Type B pancreatic cell (in vitro differentiated cells): ENCODE measurements around the gene SPATA9. TPM values are rescaled to one million over a fixed set of nuclear protein-coding genes. Genes with fewer than 3 reads are reported as not detected.

Experiments
- DNase-seq: peaks from one replicate; pipeline ENCODE4 v3.0.0; 2021; ENCODE audit warnings: mixed read lengths; ENCODE audit not compliant: unreplicated experiment; ENCODE audit errors: extremely low spot score
- H3K27ac Mint-ChIP-seq: 2 replicates; pipeline ENCODE4 v1.8.0; 2021; ENCODE audit warnings: mild to moderate bottlenecking, mixed read lengths
- H3K27me3 Mint-ChIP-seq: 2 replicates; pipeline ENCODE4 v1.8.0; 2021; ENCODE audit warnings: mixed read lengths
- H3K36me3 Mint-ChIP-seq: 2 replicates; pipeline ENCODE4 v1.8.0; 2021; ENCODE audit warnings: mixed read lengths
- H3K4me1 Mint-ChIP-seq: one replicate; pipeline ENCODE4 v1.8.0; 2021; ENCODE audit warnings: mixed read lengths; ENCODE audit not compliant: unreplicated experiment
- H3K4me3 Mint-ChIP-seq: 2 replicates; pipeline ENCODE4 v1.8.0; 2021; ENCODE audit warnings: mild to moderate bottlenecking, mixed read lengths
- H3K9me3 Mint-ChIP-seq: 2 replicates; pipeline ENCODE4 v1.8.0; 2021; ENCODE audit warnings: mixed read lengths
- CTCF ChIP-seq: fragments of 200-600 bp; sonication (generic); conservative IDR thresholded peaks from 2 replicates; pipeline ENCODE4 v1.5.0; 2021; ENCODE audit warnings: antibody characterized with exemption, mild to moderate bottlenecking
- total RNA-seq: library from RNA; stranded (reverse); gene quantifications from 2 replicates; pipeline ENCODE4 v1.2.1, GENCODE V29; 2021; ENCODE audit warnings: low replicate concordance

Gene SPATA9
- total RNA-seq, 1 donor from 2014 or later = 0.29 TPM

- peak overlapping the region; percentile 89 for H3K4me3 Mint-ChIP-seq
- DNase-seq = peak; percentile 68
- peaks cover 5% of the 10 kb centered on the region for H3K36me3 Mint-ChIP-seq
- H3K4me1 Mint-ChIP-seq = peaks cover 12% of the 10 kb centered on the region
- peak; percentile 25 for TF ChIP-seq CTCF
- peak overlapping the region; percentile 61 for H3K27ac Mint-ChIP-seq
- H3K9me3 Mint-ChIP-seq = no peaks in the 10 kb centered on the region
- H3K27me3 Mint-ChIP-seq = peaks cover 72% of the 10 kb centered on the region
Measured at GRCh38 chr5:95620870-95621838, 61.6 kb downstream of the SPATA9 start.

GRCh38 chr5:95620030-95620869 is 62.5 kb downstream of the SPATA9 start, which contains the start of gene GPR150:
GPR150 (plus strand) TSS chr5:95620087; CDS start chr5:95620276, 189 bp downstream.
- Mint-ChIP-seq H3K27me3 (peaks cover 65% of the 10 kb centered on the region), H3K27ac (peak within 1 kb of the TSS; percentile 64)

GRCh38 chr5:95619514-95620029 is 63.2 kb downstream of the SPATA9 start:
- H3K27ac Mint-ChIP-seq = peak overlapping the region; percentile 8
- H3K9me3 Mint-ChIP-seq = no peaks in the 10 kb centered on the region
- peaks cover 12% of the 10 kb centered on the region for H3K4me1 Mint-ChIP-seq
- peaks cover 5% of the 10 kb centered on the region for H3K36me3 Mint-ChIP-seq
- H3K4me3 Mint-ChIP-seq = peak overlapping the region; percentile 90
- DNase-seq = no peak
- peaks cover 60% of the 10 kb centered on the region for H3K27me3 Mint-ChIP-seq
- TF ChIP-seq CTCF = no peak

More at GRCh38 chr5:95620030-95620869, 62.5 kb downstream of the SPATA9 start, which contains the start of gene GPR150:
- H3K9me3 Mint-ChIP-seq = no peaks in the 10 kb centered on the region
- H3K4me1 Mint-ChIP-seq = peaks cover 12% of the 10 kb centered on the region
- H3K36me3 Mint-ChIP-seq = peaks cover 5% of the 10 kb centered on the region
- peak; percentile 42 for TF ChIP-seq CTCF
- peak within 1 kb of the TSS; percentile 90 for H3K4me3 Mint-ChIP-seq
- DNase-seq = peak; percentile 72

- Mint-ChIP-seq H3K36me3 (peaks cover 5% of the 10 kb centered on the region), H3K27ac (peak overlapping the region; percentile 64), H3K4me3 (peak overlapping the region; percentile 90), H3K27me3 (peaks cover 56% of the 10 kb centered on the region), H3K4me1 (peaks cover 12% of the 10 kb centered on the region), H3K9me3 (no peaks in the 10 kb centered on the region)
- DNase-seq = no peak
- TF ChIP-seq CTCF = no peak
Measured at GRCh38 chr5:95619096-95619495, 63.7 kb downstream of the SPATA9 start.

- TF ChIP-seq CTCF = no peak
- Mint-ChIP-seq H3K27me3 (peaks cover 35% of the 10 kb centered on the region), H3K27ac (no peak overlapping the region), H3K9me3 (peaks cover 7% of the 10 kb centered on the region), H3K4me3 (no peak overlapping the region), H3K4me1 (peaks cover 12% of the 10 kb centered on the region), H3K36me3 (peaks cover 5% of the 10 kb centered on the region)
- no peak for DNase-seq
Measured at GRCh38 chr5:95617057-95617456, 65.7 kb downstream of the SPATA9 start.
